Measurements from ENCODE around the gene COPZ1.

COPZ1 gene

DNA sequence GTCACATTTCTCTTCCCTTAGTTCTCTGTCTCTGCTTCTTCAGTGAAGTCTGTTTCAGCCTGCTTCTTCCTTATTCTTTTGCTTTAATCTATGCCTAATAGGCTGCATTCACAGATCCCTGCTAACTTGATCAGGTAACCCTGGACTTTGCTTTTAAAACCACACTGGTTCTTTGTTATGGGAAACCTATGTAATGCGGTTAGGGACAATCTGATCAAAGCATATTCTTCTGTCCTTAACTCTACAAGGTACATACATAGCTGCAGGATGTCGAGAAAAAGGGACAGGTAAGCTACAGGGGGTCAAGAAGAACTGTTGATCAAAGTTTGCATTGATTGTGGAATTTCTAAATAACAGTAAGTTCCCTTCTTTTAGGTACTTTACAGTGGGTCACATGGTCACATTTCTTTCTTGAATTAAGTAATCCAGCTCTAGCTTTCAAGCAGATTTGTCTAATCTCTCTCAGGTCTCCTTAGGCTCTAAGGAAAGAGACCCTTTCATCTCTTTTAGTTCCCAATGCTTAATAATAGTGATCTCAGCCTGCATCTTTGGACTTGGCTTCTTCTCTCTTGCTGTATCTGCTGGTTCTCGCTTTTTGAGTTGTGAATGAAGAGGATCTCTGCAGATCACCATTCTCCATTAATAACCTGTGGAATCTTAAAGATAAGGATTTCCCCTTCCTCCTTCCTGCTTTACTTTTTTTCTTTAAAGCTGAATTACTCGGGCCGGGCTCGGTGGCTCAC is 3.8 kb downstream of the COPZ1 start:
- TF ChIP-seq, protein P1, sequence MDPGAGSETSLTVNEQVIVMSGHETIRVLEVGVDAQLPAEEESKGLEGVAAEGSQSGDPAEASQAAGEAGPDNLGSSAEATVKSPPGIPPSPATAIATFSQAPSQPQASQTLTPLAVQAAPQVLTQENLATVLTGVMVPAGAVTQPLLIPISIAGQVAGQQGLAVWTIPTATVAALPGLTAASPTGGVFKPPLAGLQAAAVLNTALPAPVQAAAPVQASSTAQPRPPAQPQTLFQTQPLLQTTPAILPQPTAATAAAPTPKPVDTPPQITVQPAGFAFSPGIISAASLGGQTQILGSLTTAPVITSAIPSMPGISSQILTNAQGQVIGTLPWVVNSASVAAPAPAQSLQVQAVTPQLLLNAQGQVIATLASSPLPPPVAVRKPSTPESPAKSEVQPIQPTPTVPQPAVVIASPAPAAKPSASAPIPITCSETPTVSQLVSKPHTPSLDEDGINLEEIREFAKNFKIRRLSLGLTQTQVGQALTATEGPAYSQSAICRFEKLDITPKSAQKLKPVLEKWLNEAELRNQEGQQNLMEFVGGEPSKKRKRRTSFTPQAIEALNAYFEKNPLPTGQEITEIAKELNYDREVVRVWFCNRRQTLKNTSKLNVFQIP (CRISPR knock-in tag; IDR thresholded peaks at IDR 0.05; ENCODE audit: borderline replicate concordance, low read depth) = no peak
- TF ChIP-seq, protein P2, sequence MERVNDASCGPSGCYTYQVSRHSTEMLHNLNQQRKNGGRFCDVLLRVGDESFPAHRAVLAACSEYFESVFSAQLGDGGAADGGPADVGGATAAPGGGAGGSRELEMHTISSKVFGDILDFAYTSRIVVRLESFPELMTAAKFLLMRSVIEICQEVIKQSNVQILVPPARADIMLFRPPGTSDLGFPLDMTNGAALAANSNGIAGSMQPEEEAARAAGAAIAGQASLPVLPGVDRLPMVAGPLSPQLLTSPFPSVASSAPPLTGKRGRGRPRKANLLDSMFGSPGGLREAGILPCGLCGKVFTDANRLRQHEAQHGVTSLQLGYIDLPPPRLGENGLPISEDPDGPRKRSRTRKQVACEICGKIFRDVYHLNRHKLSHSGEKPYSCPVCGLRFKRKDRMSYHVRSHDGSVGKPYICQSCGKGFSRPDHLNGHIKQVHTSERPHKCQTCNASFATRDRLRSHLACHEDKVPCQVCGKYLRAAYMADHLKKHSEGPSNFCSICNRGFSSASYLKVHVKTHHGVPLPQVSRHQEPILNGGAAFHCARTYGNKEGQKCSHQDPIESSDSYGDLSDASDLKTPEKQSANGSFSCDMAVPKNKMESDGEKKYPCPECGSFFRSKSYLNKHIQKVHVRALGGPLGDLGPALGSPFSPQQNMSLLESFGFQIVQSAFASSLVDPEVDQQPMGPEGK (CRISPR knock-in tag; IDR thresholded peaks at IDR 0.05; ENCODE audit: borderline replicate concordance) = no peak
- TF ChIP-seq ZFP3 (CRISPR knock-in tag; IDR thresholded peaks at IDR 0.05) = no peak
- ATAC-seq = no peak

DNA sequence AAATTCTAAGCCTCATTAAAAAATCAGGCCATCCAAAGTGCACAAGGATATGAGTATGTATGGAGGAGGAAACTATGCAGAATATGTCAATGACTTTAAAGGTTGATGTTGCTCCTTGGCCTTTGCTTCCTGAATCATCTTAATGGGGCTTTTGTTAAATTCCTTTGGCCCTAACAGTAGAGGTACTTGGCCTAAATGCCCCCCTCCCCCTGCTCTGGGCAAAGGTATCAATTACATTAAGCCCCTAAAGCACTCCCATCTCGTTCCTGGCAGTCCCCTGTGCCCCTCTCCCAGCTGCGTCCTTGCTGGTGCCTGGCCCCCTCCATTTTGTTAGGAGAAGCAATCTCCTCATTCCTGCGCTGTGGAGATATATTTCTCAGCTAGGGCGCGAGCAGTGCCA is 4.8 kb downstream of the COPZ1 start:
- TF ChIP-seq ZNF8 (CRISPR knock-in tag; IDR thresholded peaks at IDR 0.05) = no peak
- TF ChIP-seq, protein P3, sequence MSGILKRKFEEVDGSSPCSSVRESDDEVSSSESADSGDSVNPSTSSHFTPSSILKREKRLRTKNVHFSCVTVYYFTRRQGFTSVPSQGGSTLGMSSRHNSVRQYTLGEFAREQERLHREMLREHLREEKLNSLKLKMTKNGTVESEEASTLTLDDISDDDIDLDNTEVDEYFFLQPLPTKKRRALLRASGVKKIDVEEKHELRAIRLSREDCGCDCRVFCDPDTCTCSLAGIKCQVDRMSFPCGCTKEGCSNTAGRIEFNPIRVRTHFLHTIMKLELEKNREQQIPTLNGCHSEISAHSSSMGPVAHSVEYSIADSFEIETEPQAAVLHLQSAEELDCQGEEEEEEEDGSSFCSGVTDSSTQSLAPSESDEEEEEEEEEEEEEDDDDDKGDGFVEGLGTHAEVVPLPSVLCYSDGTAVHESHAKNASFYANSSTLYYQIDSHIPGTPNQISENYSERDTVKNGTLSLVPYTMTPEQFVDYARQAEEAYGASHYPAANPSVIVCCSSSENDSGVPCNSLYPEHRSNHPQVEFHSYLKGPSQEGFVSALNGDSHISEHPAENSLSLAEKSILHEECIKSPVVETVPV (CRISPR knock-in tag; IDR thresholded peaks at IDR 0.05) = no peak
- no peak for TF ChIP-seq ISL1 (CRISPR knock-in tag; IDR thresholded peaks at IDR 0.05)
- TF ChIP-seq, protein P4, sequence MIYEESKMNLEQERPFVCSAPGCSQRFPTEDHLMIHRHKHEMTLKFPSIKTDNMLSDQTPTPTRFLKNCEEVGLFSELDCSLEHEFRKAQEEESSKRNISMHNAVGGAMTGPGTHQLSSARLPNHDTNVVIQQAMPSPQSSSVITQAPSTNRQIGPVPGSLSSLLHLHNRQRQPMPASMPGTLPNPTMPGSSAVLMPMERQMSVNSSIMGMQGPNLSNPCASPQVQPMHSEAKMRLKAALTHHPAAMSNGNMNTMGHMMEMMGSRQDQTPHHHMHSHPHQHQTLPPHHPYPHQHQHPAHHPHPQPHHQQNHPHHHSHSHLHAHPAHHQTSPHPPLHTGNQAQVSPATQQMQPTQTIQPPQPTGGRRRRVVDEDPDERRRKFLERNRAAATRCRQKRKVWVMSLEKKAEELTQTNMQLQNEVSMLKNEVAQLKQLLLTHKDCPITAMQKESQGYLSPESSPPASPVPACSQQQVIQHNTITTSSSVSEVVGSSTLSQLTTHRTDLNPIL (CRISPR knock-in tag; IDR thresholded peaks at IDR 0.05; ENCODE audit: low read depth) = no peak
- TF ChIP-seq ZFP30 (CRISPR knock-in tag; IDR thresholded peaks at IDR 0.05) = no peak
- TF ChIP-seq GLIS3 (CRISPR knock-in tag; IDR thresholded peaks at IDR 0.05) = no peak
- TF ChIP-seq ESRRG (CRISPR knock-in tag; IDR thresholded peaks at IDR 0.05) = no peak
- TF ChIP-seq ZNF565 (CRISPR knock-in tag; conservative IDR thresholded peaks at IDR 0.05; ENCODE audit: low read depth) = no peak
- TF ChIP-seq RARB (CRISPR knock-in tag; IDR thresholded peaks at IDR 0.05) = no peak
- no peak for TF ChIP-seq TCF4 (CRISPR knock-in tag; IDR thresholded peaks at IDR 0.05; ENCODE audit: borderline replicate concordance)
- no peak for TF ChIP-seq ZFP3 (CRISPR knock-in tag; IDR thresholded peaks at IDR 0.05)
- TF ChIP-seq BACH2 (CRISPR knock-in tag; IDR thresholded peaks at IDR 0.05; ENCODE audit: borderline replicate concordance) = no peak
- no peak for TF ChIP-seq ARNTL (CRISPR knock-in tag; IDR thresholded peaks at IDR 0.05; ENCODE audit: borderline replicate concordance, low read depth)
- TF ChIP-seq TOX (CRISPR knock-in tag; IDR thresholded peaks at IDR 0.05; ENCODE audit: borderline replicate concordance) = no peak
- no peak for ATAC-seq

DNA sequence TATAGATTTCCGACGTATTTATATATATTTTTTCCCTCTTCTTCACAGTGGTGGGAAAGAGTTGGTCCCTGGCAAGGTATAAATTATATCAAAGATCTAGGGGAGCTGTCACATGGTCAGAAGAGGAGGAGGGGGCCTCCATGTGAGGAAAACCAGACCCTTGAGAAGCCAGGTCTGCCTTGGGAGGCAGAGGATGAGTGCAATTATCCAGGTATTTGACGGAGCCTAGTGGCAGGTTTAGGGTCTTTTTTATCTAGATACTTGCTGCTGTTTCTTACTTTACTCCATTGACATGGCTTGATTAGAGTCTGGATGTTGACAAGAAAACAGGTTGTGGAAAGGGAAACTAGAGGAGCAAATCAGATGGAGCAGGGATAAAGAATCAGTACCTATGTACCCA is 5.5 kb downstream of the COPZ1 start:
- TF ChIP-seq GLIS3 (CRISPR knock-in tag; IDR thresholded peaks at IDR 0.05) = no peak
- no peak for TF ChIP-seq PPARA (CRISPR knock-in tag; IDR thresholded peaks at IDR 0.05; ENCODE audit: borderline replicate concordance)
- no peak for TF ChIP-seq ZNF70 (CRISPR knock-in tag; IDR thresholded peaks at IDR 0.05)
- no peak for ATAC-seq

DNA sequence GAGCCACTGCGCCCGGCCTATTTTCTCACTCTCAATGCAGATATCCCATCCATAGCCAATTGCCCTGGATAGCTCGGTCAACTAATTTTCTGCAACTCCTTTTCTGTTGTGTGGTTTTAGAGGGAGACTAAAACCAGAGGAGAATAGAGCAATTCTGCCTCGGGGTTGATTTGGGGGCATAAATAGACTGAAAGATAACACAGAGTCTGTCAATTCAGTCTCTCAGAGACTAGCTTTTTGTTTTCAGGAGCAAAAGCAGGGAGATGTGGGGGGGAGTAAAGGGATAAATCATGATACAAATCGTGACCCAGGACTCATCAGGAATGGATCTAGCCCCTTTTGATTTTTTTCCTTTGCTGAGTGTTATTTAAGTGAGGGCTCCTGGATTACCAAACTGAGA is 6.5 kb downstream of the COPZ1 start:
- ATAC-seq = no peak
- TF ChIP-seq TOX (CRISPR knock-in tag; IDR thresholded peaks at IDR 0.05; ENCODE audit: borderline replicate concordance) (no peak), TCF4 (CRISPR knock-in tag; IDR thresholded peaks at IDR 0.05; ENCODE audit: borderline replicate concordance) (no peak), PPARA (CRISPR knock-in tag; IDR thresholded peaks at IDR 0.05; ENCODE audit: borderline replicate concordance) (no peak), BACH2 (CRISPR knock-in tag; IDR thresholded peaks at IDR 0.05; ENCODE audit: borderline replicate concordance) (no peak), ISL1 (CRISPR knock-in tag; IDR thresholded peaks at IDR 0.05) (no peak), ARNTL (CRISPR knock-in tag; IDR thresholded peaks at IDR 0.05; ENCODE audit: borderline replicate concordance, low read depth) (no peak), ZNF565 (CRISPR knock-in tag; conservative IDR thresholded peaks at IDR 0.05; ENCODE audit: low read depth) (no peak), OSR1 (CRISPR knock-in tag; IDR thresholded peaks at IDR 0.05) (no peak), CSDC2 (CRISPR knock-in tag; IDR thresholded peaks at IDR 0.05) (no peak), ESRRG (CRISPR knock-in tag; IDR thresholded peaks at IDR 0.05) (no peak), ZFP3 (CRISPR knock-in tag; IDR thresholded peaks at IDR 0.05) (no peak), ZNF70 (CRISPR knock-in tag; IDR thresholded peaks at IDR 0.05) (no peak), RARB (CRISPR knock-in tag; IDR thresholded peaks at IDR 0.05) (no peak), SNAI2 (CRISPR knock-in tag; IDR thresholded peaks at IDR 0.05) (no peak), ZFP30 (CRISPR knock-in tag; IDR thresholded peaks at IDR 0.05) (no peak)
- TF ChIP-seq, protein P5, sequence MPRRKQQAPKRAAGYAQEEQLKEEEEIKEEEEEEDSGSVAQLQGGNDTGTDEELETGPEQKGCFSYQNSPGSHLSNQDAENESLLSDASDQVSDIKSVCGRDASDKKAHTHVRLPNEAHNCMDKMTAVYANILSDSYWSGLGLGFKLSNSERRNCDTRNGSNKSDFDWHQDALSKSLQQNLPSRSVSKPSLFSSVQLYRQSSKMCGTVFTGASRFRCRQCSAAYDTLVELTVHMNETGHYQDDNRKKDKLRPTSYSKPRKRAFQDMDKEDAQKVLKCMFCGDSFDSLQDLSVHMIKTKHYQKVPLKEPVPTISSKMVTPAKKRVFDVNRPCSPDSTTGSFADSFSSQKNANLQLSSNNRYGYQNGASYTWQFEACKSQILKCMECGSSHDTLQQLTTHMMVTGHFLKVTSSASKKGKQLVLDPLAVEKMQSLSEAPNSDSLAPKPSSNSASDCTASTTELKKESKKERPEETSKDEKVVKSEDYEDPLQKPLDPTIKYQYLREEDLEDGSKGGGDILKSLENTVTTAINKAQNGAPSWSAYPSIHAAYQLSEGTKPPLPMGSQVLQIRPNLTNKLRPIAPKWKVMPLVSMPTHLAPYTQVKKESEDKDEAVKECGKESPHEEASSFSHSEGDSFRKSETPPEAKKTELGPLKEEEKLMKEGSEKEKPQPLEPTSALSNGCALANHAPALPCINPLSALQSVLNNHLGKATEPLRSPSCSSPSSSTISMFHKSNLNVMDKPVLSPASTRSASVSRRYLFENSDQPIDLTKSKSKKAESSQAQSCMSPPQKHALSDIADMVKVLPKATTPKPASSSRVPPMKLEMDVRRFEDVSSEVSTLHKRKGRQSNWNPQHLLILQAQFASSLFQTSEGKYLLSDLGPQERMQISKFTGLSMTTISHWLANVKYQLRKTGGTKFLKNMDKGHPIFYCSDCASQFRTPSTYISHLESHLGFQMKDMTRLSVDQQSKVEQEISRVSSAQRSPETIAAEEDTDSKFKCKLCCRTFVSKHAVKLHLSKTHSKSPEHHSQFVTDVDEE (CRISPR knock-in tag; IDR thresholded peaks at IDR 0.05) = no peak
- TF ChIP-seq, protein P3 (CRISPR knock-in tag; IDR thresholded peaks at IDR 0.05) = no peak

Data from SK-N-SH treated with all-trans-retinoic acid at 6 μM for 48 hours (cell line).